ENCODE measurements around the gene TSTD2.

Gene TSTD2

GRCh38 chr9:97632985-97633858 is at the start of gene TSTD2, which contains the start of gene NCBP1:
TSTD2 (minus strand) TSS chr9:97633368; CDS start chr9:97627562, 5,806 bp downstream.
NCBP1 (plus strand) TSS chr9:97633821; CDS start chr9:97633882, 61 bp downstream.
- peak; percentile 98 for DNase-seq

DNA sequence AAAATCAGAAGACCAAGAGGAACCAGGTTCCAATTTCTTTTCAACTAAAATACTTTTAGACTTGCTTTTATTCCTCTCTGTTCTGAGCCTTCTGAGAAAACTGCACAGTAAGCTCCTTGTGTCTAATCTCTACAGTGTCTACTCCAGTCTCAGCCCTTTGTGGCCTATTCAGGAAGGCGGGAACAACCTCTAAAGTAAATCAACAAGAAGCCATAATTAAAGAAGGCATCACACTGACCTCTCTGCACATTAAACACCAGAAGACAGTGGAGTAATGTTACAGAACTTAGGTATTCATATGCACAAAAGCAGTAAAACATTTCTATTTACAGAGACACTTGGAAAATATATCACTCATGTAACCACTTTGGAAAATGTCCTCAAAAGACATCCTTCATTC is 49.1 kb upstream of the TSTD2 start:
- DNase-seq, result no peak

GRCh38 chr9:97675655-97676054 is 42.5 kb upstream of the TSTD2 start:
- no peak for DNase-seq

DNA sequence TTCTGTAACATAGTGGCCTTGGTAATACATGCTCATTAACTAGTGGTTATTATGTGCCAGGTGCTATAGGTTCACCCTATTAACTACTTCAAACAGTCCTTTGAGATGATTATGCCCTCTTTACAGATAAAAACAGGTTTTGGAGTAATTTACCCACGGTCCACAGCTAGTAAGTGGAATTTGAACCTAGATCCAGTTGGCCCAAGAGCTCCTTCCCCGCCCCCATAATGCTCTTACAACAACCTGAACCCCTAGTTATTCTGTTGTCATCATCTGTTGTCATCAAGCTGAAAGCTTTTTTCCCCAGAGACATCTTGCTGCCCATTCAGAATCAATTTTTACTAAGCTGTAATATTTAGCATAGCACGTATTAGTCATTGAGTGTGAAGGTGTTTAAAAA is 40.8 kb upstream of the TSTD2 start:
- DNase-seq, result no peak

DNA sequence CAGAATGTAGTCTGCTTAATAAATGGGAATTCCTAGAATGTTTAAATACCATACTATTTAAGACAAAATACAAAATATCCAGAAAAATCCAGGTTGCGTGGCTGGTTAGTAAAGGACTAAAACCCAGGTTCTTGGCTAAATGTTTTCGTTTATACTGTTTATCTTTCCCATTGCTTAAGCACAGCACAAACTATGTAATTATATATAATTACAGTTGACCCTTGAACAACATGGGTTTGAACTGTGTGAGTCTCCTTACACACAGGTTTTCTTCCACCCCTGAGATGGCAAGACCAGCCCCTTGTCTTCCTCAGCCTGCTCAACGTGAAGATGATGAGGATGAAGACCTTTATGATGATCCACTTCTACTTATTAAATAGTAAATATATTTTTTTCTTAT is 39.2 kb upstream of the TSTD2 start:
- DNase-seq, result no peak

GRCh38 chr9:97670586-97670985 is 37.4 kb upstream of the TSTD2 start:
- DNase-seq, result no peak

- no peak for DNase-seq
Observed at GRCh38 chr9:97668485-97668884, 35.3 kb upstream of the TSTD2 start.

DNA sequence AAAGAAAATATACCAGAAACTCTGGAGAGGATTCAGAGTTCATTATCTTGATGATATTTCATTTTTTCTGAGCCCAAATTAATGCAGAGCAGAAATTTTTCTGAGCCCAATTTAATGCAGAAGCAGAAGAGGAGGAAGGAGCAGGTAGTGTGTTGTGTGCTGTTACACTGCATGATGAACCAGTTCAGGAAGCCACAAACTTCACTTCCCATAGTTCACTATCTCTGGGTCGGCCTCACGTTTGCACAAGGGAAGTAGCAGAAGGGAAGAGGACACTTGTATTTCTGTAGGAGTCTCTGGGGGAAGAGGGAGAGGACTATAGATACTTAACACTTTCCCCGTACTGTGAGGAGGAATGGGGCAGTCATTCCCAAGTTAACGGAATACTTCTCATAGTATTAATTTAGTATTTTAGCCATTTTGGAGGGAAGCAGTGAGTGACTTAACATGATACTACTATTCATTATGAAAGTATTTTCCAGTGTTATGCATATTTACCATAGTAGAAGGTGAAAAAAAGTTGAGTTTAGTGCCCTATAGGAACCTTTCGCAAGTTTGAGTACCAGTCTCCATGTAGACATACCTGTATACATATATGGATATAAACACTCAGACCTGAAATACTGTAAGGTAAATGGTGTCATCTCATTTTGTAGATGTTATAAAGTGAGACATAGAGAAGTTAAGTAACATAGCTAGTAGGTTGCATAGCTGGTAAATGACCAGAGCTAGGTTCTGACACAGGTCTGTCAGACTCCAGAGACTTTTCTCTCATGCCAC is 33.9 kb upstream of the TSTD2 start:
- no peak for DNase-seq

GRCh38 chr9:97665742-97666141 is 32.6 kb upstream of the TSTD2 start:
- no peak for DNase-seq

DNA sequence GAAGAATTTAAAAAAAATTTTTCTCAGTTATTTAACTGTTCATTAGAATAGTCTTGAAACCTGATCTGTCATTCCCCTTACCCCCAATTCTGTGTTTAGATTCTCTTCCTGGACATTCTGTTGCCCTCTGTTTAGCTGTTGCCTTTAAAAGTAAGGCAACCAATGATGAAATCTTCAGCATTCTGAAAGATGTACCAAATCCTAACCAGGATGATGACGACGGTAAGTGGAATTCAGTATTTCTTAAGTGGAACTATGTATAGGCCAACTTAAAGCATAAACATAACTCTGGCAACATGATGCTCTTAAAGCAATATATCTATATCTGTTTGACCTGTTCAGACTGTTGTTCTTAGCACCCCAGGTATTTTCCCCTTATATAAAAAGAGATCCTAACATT is 27.7 kb upstream of the TSTD2 start:
- no peak for DNase-seq

- DNase-seq, result no peak
Observed at GRCh38 chr9:97660340-97660739, 27.2 kb upstream of the TSTD2 start.

- DNase-seq, result no peak
Observed at GRCh38 chr9:97659771-97660170, 26.6 kb upstream of the TSTD2 start.

- no peak for DNase-seq
Observed at GRCh38 chr9:97658707-97659106, 25.5 kb upstream of the TSTD2 start.

DNA sequence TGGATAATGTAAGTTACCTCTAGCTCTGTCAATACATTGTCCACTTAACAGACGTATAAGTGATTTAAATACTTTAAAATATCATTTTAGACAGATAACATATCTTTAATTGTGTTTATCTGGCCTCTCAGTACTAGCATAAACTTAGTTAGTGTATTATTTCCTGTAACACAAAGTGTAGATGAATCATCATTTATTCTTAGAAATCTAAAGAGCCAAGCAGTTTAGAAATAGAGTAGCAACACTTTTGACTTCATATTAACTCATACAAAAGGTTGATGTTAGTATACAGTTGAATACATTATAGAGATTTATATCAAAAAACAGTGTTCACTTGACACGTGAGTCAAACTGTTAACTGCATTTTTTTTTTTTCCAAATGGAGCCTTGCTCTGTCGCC is 18.5 kb upstream of the TSTD2 start:
- no peak for DNase-seq

- no peak for DNase-seq
Observed at GRCh38 chr9:97647996-97648395, 14.8 kb upstream of the TSTD2 start.

DNA sequence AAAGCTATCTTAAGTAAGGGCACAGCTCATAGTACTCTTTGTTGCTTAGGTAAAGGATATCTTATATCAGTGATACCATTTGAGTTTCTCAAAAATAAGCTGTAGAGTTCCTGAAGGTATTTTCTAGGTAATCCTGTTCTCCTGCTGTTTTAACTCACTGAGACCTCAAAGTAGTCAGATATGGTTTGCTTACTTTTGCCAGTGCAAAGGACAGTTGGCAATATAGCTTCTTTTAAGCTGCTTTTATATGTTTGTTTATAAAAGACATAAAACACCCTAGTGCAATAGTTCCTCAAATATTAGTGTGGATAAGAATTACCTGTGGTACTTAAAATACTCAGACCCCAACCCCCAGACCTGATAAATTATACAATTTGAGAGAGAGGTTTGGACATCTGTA is 12.6 kb upstream of the TSTD2 start:
- no peak for DNase-seq

DNA sequence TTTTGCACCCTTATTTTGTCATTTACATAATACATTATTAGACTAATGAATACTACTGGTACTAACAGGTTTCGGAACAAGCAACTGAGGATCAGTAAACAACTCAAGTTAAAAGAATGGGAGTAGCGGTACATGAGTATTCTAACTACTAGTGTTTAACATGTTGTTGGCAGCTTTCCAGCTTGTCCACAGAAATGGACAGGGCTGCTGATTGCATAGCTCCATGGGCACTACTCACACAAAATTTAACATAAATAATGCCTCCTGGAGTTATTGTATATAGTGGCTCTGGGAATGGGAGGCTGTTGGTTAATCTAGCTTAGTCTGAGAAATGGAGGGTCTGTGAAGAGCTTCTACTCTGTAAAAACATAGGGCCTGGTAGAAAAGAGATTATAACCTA is 7.2 kb upstream of the TSTD2 start:
- no peak for DNase-seq

- no peak for DNase-seq
Observed at GRCh38 chr9:97638666-97639065, 5.5 kb upstream of the TSTD2 start.

- DNase-seq, result no peak
Observed at GRCh38 chr9:97636903-97637302, 3.7 kb upstream of the TSTD2 start.

DNA sequence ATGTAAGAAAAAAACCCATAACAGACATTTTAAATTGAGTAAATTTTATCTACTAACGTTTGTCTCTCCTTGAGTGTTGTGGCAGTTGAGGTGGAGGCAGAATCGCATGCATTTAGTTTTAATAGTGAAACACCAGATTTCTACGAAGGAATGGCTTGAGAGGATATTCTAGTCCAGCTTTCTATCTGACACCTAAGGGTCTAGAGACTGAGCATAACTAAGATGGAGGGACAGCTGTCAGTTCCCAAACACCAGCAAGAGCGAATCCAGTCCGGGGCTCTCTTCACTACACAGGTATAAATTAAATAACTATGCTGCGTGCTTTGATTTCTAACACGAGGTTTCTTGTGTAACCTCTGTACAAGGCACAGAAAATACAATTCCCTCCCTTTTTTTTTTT is 1.9 kb upstream of the TSTD2 start:
- DNase-seq, result no peak

GRCh38 chr9:97633859-97634490 is 807 bp upstream of the TSTD2 start:
- DNase-seq, result no peak

DNA sequence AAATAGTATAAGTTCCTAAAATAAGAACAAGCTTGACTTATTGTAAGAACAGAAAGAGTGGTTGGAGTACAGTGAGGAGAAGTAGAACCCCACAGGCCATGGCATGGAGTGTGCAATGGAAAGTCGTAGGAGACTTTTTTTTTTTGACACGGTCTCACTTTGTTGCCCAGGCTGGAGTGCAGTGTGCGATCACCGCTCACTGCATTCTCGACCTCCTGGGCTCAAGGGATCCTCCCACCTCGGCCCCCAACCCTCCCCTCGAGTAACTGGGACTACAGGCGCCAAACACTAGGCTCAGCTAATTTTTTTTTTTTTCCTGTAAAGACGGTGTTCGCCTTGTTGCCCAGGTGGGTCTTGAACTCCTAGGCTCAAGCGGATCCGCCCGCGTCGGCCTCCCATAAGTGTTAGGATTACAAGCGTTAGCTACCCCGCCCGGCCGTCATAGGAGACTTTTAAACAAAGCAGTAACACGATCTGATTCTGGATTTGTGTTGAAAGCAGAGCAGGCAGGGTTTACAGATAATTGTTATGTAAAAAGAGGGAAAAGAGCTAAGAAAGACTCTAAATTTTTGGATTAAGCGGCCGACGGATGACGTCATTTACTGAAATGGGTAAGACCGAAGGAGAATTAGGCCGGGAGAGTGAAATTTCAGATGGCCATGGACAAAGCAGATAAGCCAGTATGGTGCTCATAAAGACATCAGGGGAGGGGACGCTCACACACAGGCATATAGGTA is 752 bp downstream of the TSTD2 start:
- DNase-seq, result no peak

GRCh38 chr9:97630591-97630990 is 2.6 kb downstream of the TSTD2 start:
- no peak for DNase-seq

Measured in CD4-positive, alpha-beta T cell treated with Interleukin-15 for 1 hour (primary cell).